Measurements from ENCODE around the gene PFKFB3. TPM values are rescaled to one million over a fixed set of nuclear protein-coding genes. Genes with fewer than 3 reads are reported as not detected.

The PFKFB3 gene
- total and polyA plus RNA-seq, 4 donors: 11.4 to 234 (median 66.3) TPM

- peak overlapping the region in 1 of 2 donors; percentile 68 for H3K9ac ChIP-seq (ENCODE audit: insufficient read depth in 1 of 2, low read length in 2 of 2)
- no peaks in the 10 kb centered on the region for H3K36me3 ChIP-seq (ENCODE audit: control insufficient read depth in 4 of 4, insufficient read depth in 4 of 4, low read length in 4 of 4)
- no peaks in the 10 kb centered on the region for H3K9me3 ChIP-seq (ENCODE audit: control insufficient read depth in 4 of 4, insufficient read depth in 3 of 4, low read length in 3 of 4)
- H3K4me3 ChIP-seq: peak overlapping the region; percentile 24
- peaks cover 0 to 3% (median 0%) of the 10 kb centered on the region in 3 donors for H3K27me3 ChIP-seq (ENCODE audit: control insufficient read depth in 3 of 3, insufficient read depth in 3 of 3, low read length in 2 of 3)
- DNase-seq (peak; percentile 73 to 78 (median 73)), ATAC-seq (ENCODE audit: insufficient read depth, low FRiP score) (no peak)
- 0 to 1% methylated on average over 54 to 59 of the region's 59 CpGs for WGBS, 2 donors
- H3K27ac ChIP-seq (ENCODE audit: low read depth in 1 of 2, low read length in 1 of 2): peak overlapping the region; percentile 35 to 75
- no peak for TF ChIP-seq CTCF (IDR thresholded peaks at IDR 0.05; ENCODE audit: control extremely low read depth, extremely low read depth)
- H3K4me1 ChIP-seq (ENCODE audit: control insufficient read depth in 5 of 5, insufficient read depth in 5 of 5, low read length in 5 of 5): peaks cover 0 to 26% (median 5%) of the 10 kb centered on the region in 5 donors
Measured at GRCh38 chr10:6200734-6201515, 1.8 kb upstream of the PFKFB3 start.

- peak overlapping the region; percentile 39 for H3K4me3 ChIP-seq
- H3K27ac ChIP-seq (ENCODE audit: low read depth in 1 of 2, low read length in 1 of 2): peak overlapping the region in 1 of 2 donors; percentile 53
- H3K27me3 ChIP-seq (ENCODE audit: control insufficient read depth in 3 of 3, insufficient read depth in 3 of 3, low read length in 2 of 3): peaks cover 0 to 3% (median 0%) of the 10 kb centered on the region in 3 donors
- H3K9ac ChIP-seq (ENCODE audit: insufficient read depth in 1 of 2, low read length in 2 of 2): no peak overlapping the region
- H3K4me1 ChIP-seq (ENCODE audit: control insufficient read depth in 5 of 5, insufficient read depth in 5 of 5, low read length in 5 of 5): peaks cover 0 to 26% (median 5%) of the 10 kb centered on the region in 5 donors
- H3K9me3 ChIP-seq (ENCODE audit: control insufficient read depth in 4 of 4, insufficient read depth in 3 of 4, low read length in 3 of 4): no peaks in the 10 kb centered on the region
- 0 to 1% methylated on average over 39 to 50 of the region's 50 CpGs for WGBS, 2 donors
- ATAC-seq (ENCODE audit: insufficient read depth, low FRiP score) (peak; percentile 44), DNase-seq (peak; percentile 73 to 86 (median 84))
- no peaks in the 10 kb centered on the region for H3K36me3 ChIP-seq (ENCODE audit: control insufficient read depth in 4 of 4, insufficient read depth in 4 of 4, low read length in 4 of 4)
- TF ChIP-seq CTCF (IDR thresholded peaks at IDR 0.05; ENCODE audit: control extremely low read depth, extremely low read depth): no peak
Measured at GRCh38 chr10:6201516-6201975, 1.2 kb upstream of the PFKFB3 start.

- H3K9ac ChIP-seq (ENCODE audit: insufficient read depth in 1 of 2, low read length in 2 of 2): no peak overlapping the region
- H3K36me3 ChIP-seq (ENCODE audit: control insufficient read depth in 4 of 4, insufficient read depth in 4 of 4, low read length in 4 of 4): no peaks in the 10 kb centered on the region
- H3K4me3 ChIP-seq: no peak overlapping the region
- DNase-seq: peak in 2 of 3 donors; percentile 29 to 40
- no peak for ATAC-seq (ENCODE audit: insufficient read depth, low FRiP score)
- H3K9me3 ChIP-seq (ENCODE audit: control insufficient read depth in 4 of 4, insufficient read depth in 3 of 4, low read length in 3 of 4): no peaks in the 10 kb centered on the region
- H3K27me3 ChIP-seq (ENCODE audit: control insufficient read depth in 3 of 3, insufficient read depth in 3 of 3, low read length in 2 of 3): peaks cover 0 to 3% (median 0%) of the 10 kb centered on the region in 3 donors
- peaks cover 0 to 26% (median 5%) of the 10 kb centered on the region in 5 donors for H3K4me1 ChIP-seq (ENCODE audit: control insufficient read depth in 5 of 5, insufficient read depth in 5 of 5, low read length in 5 of 5)
- 2% methylated on average over 27 to 29 of the region's 29 CpGs for WGBS, 2 donors
- TF ChIP-seq CTCF (IDR thresholded peaks at IDR 0.05; ENCODE audit: control extremely low read depth, extremely low read depth): no peak
- no peak overlapping the region for H3K27ac ChIP-seq (ENCODE audit: low read depth in 1 of 2, low read length in 1 of 2)
Measured at GRCh38 chr10:6202098-6202683, 541 bp upstream of the PFKFB3 start.
